HG03064 (cell line): ENCODE data around the gene SELENOI.
"Not testable (repeated sequence)": the region's sequence is repeated elsewhere in the genome, so short reads cannot be mapped to it uniquely, and the experiment has no call there.

Experiments
- ATAC-seq: cut with Tn5 transposase; IDR thresholded peaks from one replicate; pipeline ENCODE4 v1.9.1; 2021; ENCODE audit warnings: low read depth; ENCODE audit not compliant: unreplicated experiment

Gene SELENOI

GRCh38 chr2:26325851-26326250 lies 20.1 kb upstream of the SELENOI start:
- ATAC-seq, result no peak

DNA sequence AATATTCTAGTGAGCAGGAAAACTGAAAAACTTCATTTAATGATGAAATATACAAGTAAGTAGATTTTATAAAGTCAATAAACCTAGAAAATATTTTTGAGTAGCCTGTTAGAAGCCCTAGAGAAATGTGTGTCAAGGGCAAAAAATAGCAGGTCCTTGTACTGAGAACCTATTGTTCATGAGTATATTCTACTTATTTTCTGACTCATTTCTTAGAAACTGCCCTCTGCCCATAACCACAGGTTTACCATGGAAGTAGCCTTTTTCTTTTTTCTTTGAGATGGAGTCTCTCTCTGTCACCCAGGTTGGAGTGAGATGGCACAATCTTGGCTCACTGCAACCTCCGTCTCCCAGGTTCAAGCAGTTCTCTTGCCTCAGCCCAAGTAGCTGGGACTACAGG lies 19.4 kb upstream of the SELENOI start:
- no peak for ATAC-seq

DNA sequence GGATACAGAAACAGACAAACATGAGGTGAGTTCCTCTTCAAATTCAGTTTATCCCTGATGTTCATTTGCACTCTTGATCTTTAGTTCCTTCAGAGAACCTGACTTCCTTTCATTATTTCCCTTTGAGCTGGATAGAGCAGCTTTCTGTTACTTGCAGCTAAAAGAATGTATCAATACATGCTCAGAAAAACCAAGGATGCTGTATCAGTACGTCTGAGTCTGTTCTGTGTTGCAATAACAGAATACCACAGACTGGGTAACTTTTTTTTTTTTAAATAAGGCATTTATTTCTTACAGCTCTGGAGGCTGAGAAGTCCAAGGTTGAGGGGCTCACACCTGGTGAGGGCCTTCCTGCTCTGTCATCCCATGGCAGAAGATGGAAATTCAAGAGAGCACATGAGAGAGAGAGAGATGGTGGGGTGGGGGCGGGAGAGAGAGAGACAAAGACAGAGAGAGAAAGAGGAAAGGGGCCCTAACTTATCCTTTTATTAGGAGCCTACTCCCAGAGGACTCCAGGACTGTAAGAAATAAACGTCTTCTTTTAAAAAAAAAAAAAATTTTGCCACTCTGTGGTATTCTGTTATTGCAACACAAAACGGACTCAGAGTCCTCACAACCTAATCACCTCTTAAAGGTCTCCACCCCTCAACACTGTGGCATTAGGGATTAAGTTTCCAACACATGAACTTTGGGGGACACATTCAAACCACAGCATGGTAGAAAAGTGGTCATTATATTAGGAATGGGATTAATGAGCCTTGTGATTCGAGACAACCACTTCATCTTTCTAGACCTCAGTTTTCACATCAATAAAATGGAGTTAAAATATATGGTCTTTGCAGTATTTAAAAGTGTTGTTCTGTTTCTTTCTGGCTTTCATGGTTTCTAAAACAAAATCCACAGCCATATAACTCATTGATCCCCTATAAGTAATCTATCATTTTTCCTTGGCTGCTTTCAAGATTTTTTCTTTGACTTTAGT lies 18.4 kb upstream of the SELENOI start:
- no peak for ATAC-seq

GRCh38 chr2:26329083-26329482 lies 16.9 kb upstream of the SELENOI start:
- ATAC-seq, result not testable (repeated sequence)

GRCh38 chr2:26330114-26330549 lies 15.8 kb upstream of the SELENOI start:
- peak; percentile 82 for ATAC-seq

GRCh38 chr2:26330604-26331003 lies 15.3 kb upstream of the SELENOI start:
- ATAC-seq, result no peak

DNA sequence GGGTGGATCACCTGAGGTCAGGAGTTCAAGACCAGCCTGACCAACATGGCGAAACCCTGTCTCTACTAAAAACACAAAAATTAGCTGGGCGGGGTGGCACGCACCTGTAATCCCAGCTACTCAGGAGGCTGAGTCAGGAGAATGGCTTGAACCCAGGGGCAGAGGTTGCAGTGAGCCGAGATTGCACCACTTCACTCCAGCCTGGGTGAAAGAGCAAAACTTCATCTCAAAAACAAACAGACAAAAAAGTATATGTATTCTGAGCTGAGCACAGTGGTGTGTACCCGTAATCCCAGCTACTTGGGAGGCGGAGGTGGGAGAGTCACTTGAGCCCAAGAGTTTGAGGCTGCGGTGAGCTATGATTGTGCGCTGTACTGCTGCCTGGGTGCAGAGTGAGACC lies 14.6 kb upstream of the SELENOI start:
- ATAC-seq, result not testable (repeated sequence)

GRCh38 chr2:26333293-26333692 lies 12.7 kb upstream of the SELENOI start:
- no peak for ATAC-seq

- ATAC-seq, result no peak
These were observed 10.7 kb upstream of the SELENOI start for GRCh38 chr2:26335231-26335630.

DNA sequence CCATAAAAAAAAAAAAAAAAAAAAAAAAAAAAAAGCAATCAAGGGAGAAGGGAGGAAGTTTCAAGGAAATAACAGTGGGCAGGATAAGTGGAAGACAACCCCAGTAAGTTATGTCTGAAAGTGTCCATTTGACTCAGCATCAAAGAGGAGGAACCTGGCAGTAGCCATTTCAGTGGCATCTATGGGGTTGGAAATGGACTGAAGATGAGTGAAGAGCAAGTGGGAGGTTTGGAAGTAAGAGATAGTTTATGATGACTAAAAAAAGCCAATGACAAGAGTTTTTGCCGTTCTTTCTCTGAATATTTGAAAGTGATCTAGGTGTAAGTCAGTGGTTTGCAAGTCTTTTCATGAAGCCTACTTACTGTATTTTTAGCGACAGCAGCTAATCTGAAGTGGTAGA lies 9.2 kb upstream of the SELENOI start:
- ATAC-seq, result no peak

DNA sequence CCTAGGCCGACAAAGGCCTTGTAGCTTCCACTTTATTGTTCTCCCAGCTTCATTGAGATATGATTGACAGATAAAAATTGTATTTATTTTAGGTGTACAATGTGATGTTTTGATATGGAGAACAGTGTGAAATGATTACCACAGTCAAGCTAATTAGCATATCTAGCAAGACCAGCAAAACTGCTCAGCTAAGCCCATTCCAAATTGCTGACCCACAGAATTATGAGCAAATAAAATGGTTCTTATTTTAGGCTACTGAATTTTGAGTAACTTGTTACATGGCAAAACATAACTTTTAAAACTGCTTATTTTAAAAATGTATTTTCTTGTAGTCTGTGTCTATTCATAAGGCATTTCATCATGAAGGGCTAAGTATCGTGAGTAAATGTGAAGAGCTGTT lies 8.6 kb upstream of the SELENOI start:
- ATAC-seq, result no peak

DNA sequence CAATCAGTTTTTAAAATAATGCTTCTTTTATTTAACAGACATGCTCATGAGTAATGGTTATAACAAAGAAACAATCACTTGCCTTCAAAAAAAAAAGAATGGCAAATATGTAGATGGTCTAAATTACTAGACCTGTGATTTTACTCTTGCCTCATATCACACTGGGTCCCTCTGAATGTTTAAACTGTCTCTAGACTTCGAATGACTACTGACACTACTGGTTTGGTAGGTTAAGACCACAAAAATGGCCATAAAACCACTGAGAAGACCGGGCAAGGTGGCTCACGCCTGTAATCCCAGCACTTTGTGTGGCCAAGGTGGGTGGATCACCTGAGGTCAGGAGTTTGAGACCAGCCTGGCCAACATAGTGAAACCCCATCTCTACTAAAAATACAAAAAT lies 5.1 kb upstream of the SELENOI start:
- no peak for ATAC-seq

DNA sequence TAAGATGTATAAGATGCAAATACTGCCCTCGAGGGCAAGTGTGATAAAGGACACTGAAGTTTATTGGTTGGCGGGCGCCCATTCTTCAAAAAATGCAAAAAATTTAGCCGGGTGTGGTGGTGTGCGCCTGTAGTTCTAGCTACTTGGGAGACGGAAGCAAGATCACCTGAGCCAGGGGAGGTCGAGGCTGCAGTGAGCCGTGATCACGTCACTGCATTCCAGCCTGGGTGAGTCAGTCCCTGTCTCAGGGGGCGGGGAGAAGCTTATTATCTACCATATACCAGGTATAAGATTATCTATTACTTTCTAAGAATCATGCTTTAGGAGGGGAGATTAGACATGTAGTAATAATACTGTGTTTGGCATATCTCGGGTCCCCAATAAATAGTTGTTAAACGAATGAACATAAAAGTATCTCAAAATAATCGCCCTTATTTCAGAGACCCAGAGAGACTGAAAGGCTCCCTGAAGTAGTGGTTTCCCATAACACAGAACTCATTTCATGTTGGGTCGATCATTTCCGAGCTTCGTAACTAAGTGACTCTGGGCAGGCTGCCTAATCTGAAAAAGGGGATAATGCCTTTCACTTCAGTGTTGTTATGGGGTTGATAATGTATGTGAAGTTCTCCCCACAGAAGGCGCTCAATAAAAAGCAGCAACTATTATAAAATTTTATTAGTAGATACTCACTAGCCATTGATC lies 1.2 kb upstream of the SELENOI start:
- ATAC-seq, result no peak

DNA sequence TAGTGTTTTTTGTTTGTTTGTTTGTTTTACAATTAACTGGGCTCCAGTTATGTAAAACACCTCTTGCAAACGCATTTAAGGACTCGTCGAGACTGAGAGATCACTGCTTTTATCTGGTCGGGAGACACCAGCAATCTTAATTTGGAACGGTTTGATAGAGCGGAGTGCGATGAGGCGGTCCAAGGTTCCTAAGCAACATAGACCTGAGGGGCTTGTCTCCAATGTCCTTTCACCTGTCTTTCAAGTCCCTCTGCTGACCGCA lies 729 bp upstream of the SELENOI start:
- no peak for ATAC-seq

DNA sequence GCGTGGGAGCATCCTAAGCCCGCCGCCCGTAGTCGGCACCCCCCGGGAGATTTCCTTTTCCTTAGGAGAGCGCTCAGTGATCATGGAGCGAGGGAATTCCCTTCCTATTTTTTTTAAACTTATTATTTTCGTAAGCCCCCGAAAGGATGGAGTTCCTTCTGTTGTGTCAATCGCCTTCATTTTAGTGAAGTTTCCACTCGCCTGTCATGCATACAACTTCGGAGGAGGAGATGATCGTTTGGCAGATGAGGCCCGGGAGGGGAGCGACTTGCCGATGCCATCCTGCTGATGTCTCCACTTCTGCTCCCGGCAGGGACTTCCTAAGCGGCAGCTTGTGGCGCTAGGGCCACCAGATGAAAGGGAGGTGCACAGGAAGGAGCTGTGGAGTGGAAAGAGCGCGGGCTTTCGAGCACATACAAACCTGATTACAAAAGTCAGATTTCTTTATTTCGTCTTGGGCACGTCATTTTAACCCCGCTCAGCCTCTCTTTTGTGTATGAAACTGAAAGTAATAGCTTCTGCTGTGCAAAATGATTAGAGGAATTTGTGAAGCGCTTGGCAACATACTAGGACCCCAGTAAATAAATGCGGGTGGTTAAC lies 611 bp downstream of the SELENOI start, which contains the start of gene ADGRF3:
ADGRF3 (minus strand) TSS at position 336 of the 600 bp plus-strand sequence. CDS start 555 bp downstream, outside the sequence.
- peak; percentile 26 for ATAC-seq

DNA sequence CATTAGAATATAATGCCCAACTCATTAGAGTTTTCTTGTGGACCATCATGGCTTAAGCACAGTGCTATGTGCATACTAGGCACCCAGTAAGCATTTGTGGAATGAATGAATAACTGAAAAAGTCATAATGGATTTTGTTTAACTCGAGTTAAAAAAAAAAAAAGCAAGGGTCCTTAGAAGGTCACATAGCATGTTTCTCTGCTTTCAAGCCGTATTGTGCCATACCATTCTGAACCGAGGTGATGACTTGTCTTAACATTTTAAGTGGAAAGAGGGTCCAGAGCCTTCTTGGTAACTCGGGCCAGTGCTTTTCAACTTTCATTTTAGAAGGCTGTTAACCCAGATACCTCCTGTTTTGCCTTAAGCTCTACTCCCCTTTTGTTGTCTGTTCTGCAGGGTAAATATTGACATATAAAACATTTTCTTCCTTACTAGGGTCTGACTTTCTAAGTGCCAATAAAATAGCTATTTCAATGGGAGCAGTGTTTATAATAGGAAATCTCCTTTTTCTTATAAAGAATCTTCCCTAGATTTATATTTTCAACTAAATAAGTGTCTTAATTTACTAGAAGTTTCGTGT lies 1.4 kb downstream of the SELENOI start:
- ATAC-seq, result no peak

DNA sequence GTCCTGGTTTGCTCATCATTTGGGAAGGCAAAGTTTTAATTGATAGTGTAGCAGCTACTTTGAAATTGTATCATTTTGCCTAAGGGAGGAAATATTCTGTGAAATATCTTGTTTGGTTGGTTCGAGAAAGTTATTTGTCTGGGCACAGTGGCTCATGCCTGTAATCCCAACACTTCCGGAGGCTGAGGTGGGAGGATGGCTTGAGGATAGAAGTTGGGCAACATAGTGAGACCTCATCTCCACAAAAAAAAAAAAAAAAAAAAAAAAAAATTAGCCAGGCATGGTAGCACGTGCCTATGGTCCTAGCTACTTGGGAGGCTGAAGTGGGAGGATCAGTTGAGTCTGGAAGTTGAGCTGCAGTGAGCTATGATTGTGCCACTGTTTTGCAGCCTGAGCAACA lies 3.7 kb downstream of the SELENOI start:
- ATAC-seq, result no peak

DNA sequence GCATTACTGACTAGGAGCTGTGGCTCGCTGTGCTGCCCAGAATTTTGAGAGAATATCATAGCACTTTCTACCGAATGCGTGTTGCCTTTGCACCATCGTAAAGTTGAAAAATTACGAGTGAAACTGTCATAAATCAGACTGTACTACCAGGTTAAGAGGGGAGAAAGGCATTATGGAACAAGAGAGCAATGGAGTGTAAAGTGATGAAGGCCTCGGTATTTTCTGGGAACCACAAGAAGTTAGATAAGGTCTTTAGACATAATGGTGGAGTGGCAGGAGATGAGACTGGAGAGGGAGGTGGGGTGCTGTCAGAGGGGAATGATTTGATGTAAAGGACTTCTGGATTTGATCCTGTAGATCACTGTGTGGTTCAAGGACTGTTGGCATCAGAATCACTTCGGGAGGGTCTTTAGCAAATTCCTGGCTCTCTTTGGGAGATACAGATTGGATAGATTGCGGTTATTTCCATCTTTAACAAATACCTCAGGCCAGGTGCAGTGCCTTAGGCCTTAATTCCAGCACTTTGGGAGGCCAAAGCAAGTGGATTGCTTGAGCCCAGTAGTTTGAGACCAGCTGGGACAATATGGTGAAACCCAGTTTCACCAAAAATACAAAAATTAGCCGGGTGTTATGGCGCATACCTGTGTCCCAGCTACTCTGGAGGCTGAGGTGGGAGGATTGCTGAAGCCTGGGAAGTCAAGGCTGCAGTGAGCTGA lies 5.6 kb downstream of the SELENOI start:
- no peak for ATAC-seq

- no peak for ATAC-seq
These were observed 6.9 kb downstream of the SELENOI start for GRCh38 chr2:26352892-26353291.

DNA sequence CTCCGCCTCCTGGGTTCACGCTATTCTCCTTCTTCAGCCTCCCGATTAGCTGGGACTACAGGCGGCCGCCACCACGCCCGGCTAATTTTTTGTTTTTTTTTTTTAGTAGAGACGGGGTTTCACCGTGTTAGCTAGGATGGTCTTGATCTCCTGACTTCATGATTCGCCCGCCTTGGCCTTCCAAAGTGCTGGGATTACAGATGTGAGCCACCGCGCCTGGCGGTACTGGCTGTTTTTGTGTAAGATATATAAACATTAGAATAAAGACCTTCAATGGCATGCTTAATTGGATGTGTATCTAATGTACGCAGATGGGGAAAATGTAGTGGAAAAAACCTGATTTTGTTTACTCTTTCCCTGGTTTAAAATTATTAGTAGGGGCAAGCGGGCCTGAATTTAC lies 8.5 kb downstream of the SELENOI start:
- not testable (repeated sequence) for ATAC-seq
